Astrocyte (in vitro differentiated cells and primary cell): Measurements from ENCODE around the gene PFKL.

Source experiments
- EZH2 ChIP-seq: IDR thresholded peaks from 2 replicates; pipeline ENCODE4 v1.6.1; 2012; ENCODE audit warnings: mild to moderate bottlenecking, low read length, inconsistent platforms; ENCODE audit not compliant: insufficient read depth
- TF ChIP-seq, protein P1 (sequence below): IDR thresholded peaks from 2 replicates; pipeline ENCODE4 v1.5.1; 2011; ENCODE audit warnings: low read depth, mild to moderate bottlenecking, inconsistent platforms, low read length, moderate library complexity; ENCODE audit not compliant: insufficient read depth

DNA sequence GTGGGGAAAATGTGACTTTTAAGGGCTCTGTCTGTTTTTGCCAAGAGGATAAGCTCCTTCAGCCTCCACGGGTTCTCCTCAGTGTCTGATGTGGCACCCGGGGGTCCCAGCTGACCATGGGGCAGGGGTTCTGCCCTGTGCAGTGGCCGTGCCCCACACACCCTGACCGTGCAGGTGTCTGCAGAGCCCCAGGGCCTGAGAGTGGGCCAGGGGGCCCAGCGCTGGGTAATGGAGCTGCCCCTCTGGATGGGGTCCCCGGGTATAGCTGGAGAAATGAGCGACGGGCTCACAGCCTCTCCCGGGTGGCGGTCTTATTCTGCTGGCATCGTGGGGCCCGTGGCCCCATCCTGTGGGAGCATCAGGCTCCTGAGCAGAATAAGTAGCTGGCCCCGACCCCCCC, 2.9 kb upstream of the PFKL start:
- TF ChIP-seq, protein P1, sequence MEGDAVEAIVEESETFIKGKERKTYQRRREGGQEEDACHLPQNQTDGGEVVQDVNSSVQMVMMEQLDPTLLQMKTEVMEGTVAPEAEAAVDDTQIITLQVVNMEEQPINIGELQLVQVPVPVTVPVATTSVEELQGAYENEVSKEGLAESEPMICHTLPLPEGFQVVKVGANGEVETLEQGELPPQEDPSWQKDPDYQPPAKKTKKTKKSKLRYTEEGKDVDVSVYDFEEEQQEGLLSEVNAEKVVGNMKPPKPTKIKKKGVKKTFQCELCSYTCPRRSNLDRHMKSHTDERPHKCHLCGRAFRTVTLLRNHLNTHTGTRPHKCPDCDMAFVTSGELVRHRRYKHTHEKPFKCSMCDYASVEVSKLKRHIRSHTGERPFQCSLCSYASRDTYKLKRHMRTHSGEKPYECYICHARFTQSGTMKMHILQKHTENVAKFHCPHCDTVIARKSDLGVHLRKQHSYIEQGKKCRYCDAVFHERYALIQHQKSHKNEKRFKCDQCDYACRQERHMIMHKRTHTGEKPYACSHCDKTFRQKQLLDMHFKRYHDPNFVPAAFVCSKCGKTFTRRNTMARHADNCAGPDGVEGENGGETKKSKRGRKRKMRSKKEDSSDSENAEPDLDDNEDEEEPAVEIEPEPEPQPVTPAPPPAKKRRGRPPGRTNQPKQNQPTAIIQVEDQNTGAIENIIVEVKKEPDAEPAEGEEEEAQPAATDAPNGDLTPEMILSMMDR: no peak
- no peak for TF ChIP-seq EZH2
